MM.1S (cell line): ENCODE measurements around the gene NLRP6.

Experiments used
- DNase-seq: peaks from one replicate; pipeline ENCODE4 v3.0.0-alpha.2; 2015
- H2AFZ ChIP-seq: fragments of 300-600 bp; sonication (generic); 2 replicates; pipeline ENCODE4 v1.6.0; 2016; ENCODE audit warnings: antibody characterized with exemption, low read length
- H3F3A ChIP-seq: fragments of 300-600 bp; sonication (generic); 2 replicates; pipeline ENCODE4 v1.6.1; 2016; ENCODE audit warnings: mild to moderate bottlenecking, antibody characterized with exemption, low read length, moderate library complexity, mixed read lengths; ENCODE audit not compliant: insufficient read depth
- H3K27ac ChIP-seq: fragments of 300-600 bp; sonication (generic); 2 replicates; pipeline ENCODE4 v1.5.1; 2016; ENCODE audit warnings: mild to moderate bottlenecking, low read length
- H3K27me3 ChIP-seq: fragments of 300-600 bp; sonication (generic); replicated peaks from 2 replicates; pipeline ENCODE4 v1.6.0; 2016; ENCODE audit warnings: low read length; ENCODE audit not compliant: insufficient read depth
- H3K36me3 ChIP-seq: fragments of 300-600 bp; sonication (generic); replicated peaks from 2 replicates; pipeline ENCODE4 v1.6.1; 2016; ENCODE audit warnings: mild to moderate bottlenecking, low read length, mixed read lengths; ENCODE audit not compliant: insufficient read depth
- H3K4me1 ChIP-seq: fragments of 300-600 bp; sonication (generic); 2 replicates; pipeline ENCODE4 v1.6.1; 2016; ENCODE audit warnings: low read length, mixed read lengths
- H3K4me2 ChIP-seq: fragments of 300-600 bp; sonication (generic); 2 replicates; pipeline ENCODE4 v1.6.0; 2016; ENCODE audit warnings: low read depth, low read length
- H3K4me3 ChIP-seq: fragments of 300-600 bp; sonication (generic); 2 replicates; pipeline ENCODE4 v1.5.1; 2016; ENCODE audit warnings: low read length, mixed read lengths
- H3K79me2 ChIP-seq: fragments of 300-600 bp; sonication (generic); 2 replicates; pipeline ENCODE4 v1.6.1; 2016; ENCODE audit warnings: mixed run types, low read length, mixed read lengths
- H3K9ac ChIP-seq: fragments of 300-600 bp; sonication (generic); 2 replicates; pipeline ENCODE4 v1.6.1; 2016; ENCODE audit warnings: low read length, mixed read lengths
- H3K9me2 ChIP-seq: fragments of 300-600 bp; sonication (generic); replicated peaks from 2 replicates; pipeline ENCODE4 v1.6.1; 2016; ENCODE audit warnings: mild to moderate bottlenecking, low read length, mixed read lengths; ENCODE audit not compliant: insufficient read depth
- H3K9me3 ChIP-seq: fragments of 300-600 bp; sonication (generic); replicated peaks from 2 replicates; pipeline ENCODE4 v1.6.1; 2016; ENCODE audit warnings: mild to moderate bottlenecking, low read length, mixed read lengths; ENCODE audit not compliant: insufficient read depth
- H4K20me1 ChIP-seq: fragments of 300-600 bp; sonication (generic); 2 replicates; pipeline ENCODE4 v1.6.1; 2016; ENCODE audit warnings: mild to moderate bottlenecking, low read length, moderate library complexity, mixed read lengths; ENCODE audit not compliant: insufficient read depth
- EZH2 ChIP-seq: fragments of 300-600 bp; sonication (generic); optimal IDR thresholded peaks from 2 replicates; pipeline ENCODE3; 2017; ENCODE audit warnings: low read depth, mild to moderate bottlenecking, antibody characterized with exemption, low read length, mixed read lengths
- EZH2phosphoT487 ChIP-seq: fragments of 300-600 bp; sonication (generic); IDR thresholded peaks from 2 replicates; pipeline ENCODE4 v1.6.1; 2018; ENCODE audit warnings: antibody characterized with exemption, low read length
- TF ChIP-seq, protein P1 (sequence below): fragments of 300-600 bp; sonication (generic); IDR thresholded peaks from 2 replicates; pipeline ENCODE4 v1.5.1; 2016; ENCODE audit warnings: antibody characterized with exemption, low read length, mixed read lengths

The NLRP6 gene

GRCh38 chr11:235180-235579 is 43.0 kb upstream of the NLRP6 start:
- no peaks in the 10 kb centered on the region for H3K27me3 ChIP-seq
- H3K4me1 ChIP-seq: peaks cover 12% of the 10 kb centered on the region
- H3K4me2 ChIP-seq: peak overlapping the region; percentile 61
- H3K79me2 ChIP-seq: peaks cover 34% of the 10 kb centered on the region
- peak overlapping the region; percentile 65 for H3K4me3 ChIP-seq
- TF ChIP-seq EZH2phosphoT487 (no peak), EZH2 (no peak)
- TF ChIP-seq, protein P1, sequence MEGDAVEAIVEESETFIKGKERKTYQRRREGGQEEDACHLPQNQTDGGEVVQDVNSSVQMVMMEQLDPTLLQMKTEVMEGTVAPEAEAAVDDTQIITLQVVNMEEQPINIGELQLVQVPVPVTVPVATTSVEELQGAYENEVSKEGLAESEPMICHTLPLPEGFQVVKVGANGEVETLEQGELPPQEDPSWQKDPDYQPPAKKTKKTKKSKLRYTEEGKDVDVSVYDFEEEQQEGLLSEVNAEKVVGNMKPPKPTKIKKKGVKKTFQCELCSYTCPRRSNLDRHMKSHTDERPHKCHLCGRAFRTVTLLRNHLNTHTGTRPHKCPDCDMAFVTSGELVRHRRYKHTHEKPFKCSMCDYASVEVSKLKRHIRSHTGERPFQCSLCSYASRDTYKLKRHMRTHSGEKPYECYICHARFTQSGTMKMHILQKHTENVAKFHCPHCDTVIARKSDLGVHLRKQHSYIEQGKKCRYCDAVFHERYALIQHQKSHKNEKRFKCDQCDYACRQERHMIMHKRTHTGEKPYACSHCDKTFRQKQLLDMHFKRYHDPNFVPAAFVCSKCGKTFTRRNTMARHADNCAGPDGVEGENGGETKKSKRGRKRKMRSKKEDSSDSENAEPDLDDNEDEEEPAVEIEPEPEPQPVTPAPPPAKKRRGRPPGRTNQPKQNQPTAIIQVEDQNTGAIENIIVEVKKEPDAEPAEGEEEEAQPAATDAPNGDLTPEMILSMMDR: no peak
- no peaks in the 10 kb centered on the region for H3K9me2 ChIP-seq
- H3F3A ChIP-seq: peaks cover 4% of the 10 kb centered on the region; the same call in 1 of the 2 replicates
- no peak overlapping the region for H2AFZ ChIP-seq
- H3K36me3 ChIP-seq: no peaks in the 10 kb centered on the region
- H3K9ac ChIP-seq: peak overlapping the region; percentile 71; the same call in 1 of the 2 replicates
- no peaks in the 10 kb centered on the region for H4K20me1 ChIP-seq
- H3K27ac ChIP-seq: no peak overlapping the region
- DNase-seq: no peak
- no peaks in the 10 kb centered on the region for H3K9me3 ChIP-seq

GRCh38 chr11:235609-235996 is 42.6 kb upstream of the NLRP6 start:
- Histone ChIP-seq H2AFZ (peak overlapping the region; percentile 80), H3F3A (peaks cover 4% of the 10 kb centered on the region; the same call in 1 of the 2 replicates), H3K9me2 (no peaks in the 10 kb centered on the region), H3K4me3 (peak overlapping the region; percentile 65), H4K20me1 (no peaks in the 10 kb centered on the region), H3K79me2 (peaks cover 38% of the 10 kb centered on the region), H3K4me2 (peak overlapping the region; percentile 61), H3K4me1 (peaks cover 12% of the 10 kb centered on the region), H3K27me3 (no peaks in the 10 kb centered on the region), H3K9ac (peak overlapping the region; percentile 71), H3K36me3 (no peaks in the 10 kb centered on the region; the same call in 1 of the 2 replicates), H3K9me3 (no peaks in the 10 kb centered on the region), H3K27ac (no peak overlapping the region)
- no peak for DNase-seq
- TF ChIP-seq EZH2 (no peak), EZH2phosphoT487 (no peak)
- TF ChIP-seq, protein P1: no peak

GRCh38 chr11:235997-236773 is 42.0 kb upstream of the NLRP6 start, which contains the start of gene SIRT3:
SIRT3 (minus strand) TSS chr11:236342; CDS start chr11:236328, 14 bp downstream.
- no peaks in the 10 kb centered on the region for H4K20me1 ChIP-seq
- H3K79me2 ChIP-seq: peaks cover 41% of the 10 kb centered on the region
- TF ChIP-seq EZH2 (no peak), EZH2phosphoT487 (no peak)
- TF ChIP-seq, protein P1: no peak
- H3K36me3 ChIP-seq: no peaks in the 10 kb centered on the region; the same call in 1 of the 2 replicates
- H3K27me3 ChIP-seq: no peaks in the 10 kb centered on the region
- H3K27ac ChIP-seq: peak within 1 kb of the TSS; percentile 92
- peak; percentile 90 for DNase-seq
- peaks cover 4% of the 10 kb centered on the region; the same call in 1 of the 2 replicates for H3F3A ChIP-seq
- peak within 1 kb of the TSS; percentile 93 for H3K9ac ChIP-seq
- peak within 1 kb of the TSS; percentile 94 for H3K4me3 ChIP-seq
- H3K4me2 ChIP-seq: peak within 1 kb of the TSS; percentile 91
- H3K9me2 ChIP-seq: no peaks in the 10 kb centered on the region
- peaks cover 12% of the 10 kb centered on the region for H3K4me1 ChIP-seq
- peak within 1 kb of the TSS; percentile 80 for H2AFZ ChIP-seq
- no peaks in the 10 kb centered on the region for H3K9me3 ChIP-seq
